Epithelial cell of prostate (primary cell): Measurements from ENCODE around the gene INTS3.
A peak's percentile ranks its signal among the peaks of the same experiment; 100 is the strongest.

ENCODE experiments used
- DNase-seq: peaks from one replicate; pipeline ENCODE4 v3.0.0-alpha.2; 2011; ENCODE audit warnings: low read depth, low spot score
- H3K27ac ChIP-seq: fragments of 450-650 bp; 2 replicates; pipeline ENCODE4 v1.5.1; 2017; ENCODE audit warnings: mild to moderate bottlenecking

The INTS3 gene, protein sequence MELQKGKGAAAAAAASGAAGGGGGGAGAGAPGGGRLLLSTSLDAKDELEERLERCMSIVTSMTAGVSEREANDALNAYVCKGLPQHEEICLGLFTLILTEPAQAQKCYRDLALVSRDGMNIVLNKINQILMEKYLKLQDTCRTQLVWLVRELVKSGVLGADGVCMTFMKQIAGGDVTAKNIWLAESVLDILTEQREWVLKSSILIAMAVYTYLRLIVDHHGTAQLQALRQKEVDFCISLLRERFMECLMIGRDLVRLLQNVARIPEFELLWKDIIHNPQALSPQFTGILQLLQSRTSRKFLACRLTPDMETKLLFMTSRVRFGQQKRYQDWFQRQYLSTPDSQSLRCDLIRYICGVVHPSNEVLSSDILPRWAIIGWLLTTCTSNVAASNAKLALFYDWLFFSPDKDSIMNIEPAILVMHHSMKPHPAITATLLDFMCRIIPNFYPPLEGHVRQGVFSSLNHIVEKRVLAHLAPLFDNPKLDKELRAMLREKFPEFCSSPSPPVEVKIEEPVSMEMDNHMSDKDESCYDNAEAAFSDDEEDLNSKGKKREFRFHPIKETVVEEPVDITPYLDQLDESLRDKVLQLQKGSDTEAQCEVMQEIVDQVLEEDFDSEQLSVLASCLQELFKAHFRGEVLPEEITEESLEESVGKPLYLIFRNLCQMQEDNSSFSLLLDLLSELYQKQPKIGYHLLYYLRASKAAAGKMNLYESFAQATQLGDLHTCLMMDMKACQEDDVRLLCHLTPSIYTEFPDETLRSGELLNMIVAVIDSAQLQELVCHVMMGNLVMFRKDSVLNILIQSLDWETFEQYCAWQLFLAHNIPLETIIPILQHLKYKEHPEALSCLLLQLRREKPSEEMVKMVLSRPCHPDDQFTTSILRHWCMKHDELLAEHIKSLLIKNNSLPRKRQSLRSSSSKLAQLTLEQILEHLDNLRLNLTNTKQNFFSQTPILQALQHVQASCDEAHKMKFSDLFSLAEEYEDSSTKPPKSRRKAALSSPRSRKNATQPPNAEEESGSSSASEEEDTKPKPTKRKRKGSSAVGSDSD

DNA sequence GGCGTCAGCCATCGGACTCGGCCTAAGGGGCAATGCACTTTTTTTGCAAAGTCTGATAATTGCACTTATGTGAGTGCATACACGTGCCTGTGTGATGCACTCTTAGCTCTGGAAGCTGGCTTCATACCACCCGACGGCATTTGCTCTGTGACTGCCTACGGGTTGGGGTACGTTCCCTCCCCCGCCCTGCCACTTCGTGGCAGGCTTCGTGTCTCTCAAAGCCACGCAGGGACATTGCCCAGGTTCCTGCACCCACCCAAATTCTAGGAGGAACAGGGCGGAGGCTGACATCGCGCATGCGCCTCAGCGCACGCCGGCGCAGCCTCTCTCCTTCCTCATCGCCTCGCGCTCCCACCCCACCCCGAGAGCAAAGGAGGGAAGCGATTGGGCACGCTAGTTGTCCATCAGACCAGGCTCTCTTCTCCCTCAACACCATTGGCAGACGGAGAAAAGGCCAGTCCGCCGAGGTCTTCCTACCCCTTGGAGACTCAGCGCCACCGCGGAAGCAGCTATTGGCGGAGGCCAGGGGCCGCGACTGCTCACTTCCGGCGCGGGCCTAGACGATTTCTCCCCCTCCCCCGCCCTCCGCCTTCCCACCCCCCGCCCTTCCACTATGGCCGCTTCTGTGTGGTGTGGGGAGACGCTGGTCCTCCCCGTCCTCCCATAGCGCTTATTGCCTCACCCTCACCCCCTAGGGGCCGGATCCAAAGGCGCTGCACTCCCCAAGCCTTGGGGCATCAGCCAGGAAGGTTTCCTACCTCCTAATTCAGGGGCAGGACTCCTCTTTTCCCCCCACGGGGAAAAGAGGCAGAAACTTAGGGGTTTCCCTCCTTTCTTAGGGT lies at the start of gene INTS3:
Gene INTS3, plus strand, starts transcription at position 588 of the 842 bp plus-strand sequence. CDS start 585 bp downstream, outside the sequence.
- peak within 1 kb of the TSS; percentile 79 for H3K27ac ChIP-seq
- DNase-seq: peak; percentile 100

DNA sequence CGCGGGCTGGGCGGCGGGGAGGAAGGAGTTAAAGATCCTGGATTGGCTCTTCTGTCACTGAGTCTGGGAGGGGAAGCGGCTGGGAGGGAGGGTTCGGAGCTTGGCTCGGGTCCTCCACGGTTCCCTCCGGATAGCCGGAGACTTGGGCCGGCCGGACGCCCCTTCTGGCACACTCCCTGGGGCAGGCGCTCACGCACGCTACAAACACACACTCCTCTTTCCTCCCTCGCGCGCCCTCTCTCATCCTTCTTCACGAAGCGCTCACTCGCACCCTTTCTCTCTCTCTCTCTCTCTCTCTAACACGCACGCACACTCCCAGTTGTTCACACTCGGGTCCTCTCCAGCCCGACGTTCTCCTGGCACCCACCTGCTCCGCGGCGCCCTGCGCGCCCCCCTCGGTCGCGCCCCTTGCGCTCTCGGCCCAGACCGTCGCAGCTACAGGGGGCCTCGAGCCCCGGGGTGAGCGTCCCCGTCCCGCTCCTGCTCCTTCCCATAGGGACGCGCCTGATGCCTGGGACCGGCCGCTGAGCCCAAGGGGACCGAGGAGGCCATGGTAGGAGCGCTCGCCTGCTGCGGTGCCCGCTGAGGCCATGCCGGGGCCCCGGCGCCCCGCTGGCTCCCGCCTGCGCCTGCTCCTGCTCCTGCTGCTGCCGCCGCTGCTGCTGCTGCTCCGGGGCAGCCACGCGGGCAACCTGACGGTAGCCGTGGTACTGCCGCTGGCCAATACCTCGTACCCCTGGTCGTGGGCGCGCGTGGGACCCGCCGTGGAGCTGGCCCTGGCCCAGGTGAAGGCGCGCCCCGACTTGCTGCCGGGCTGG lies 49.1 kb upstream of the INTS3 start, which contains the start of gene NPR1:
Gene NPR1, plus strand, starts transcription at position 170 of the 818 bp plus-strand sequence. Its CDS starts 421 bp downstream, at position 591.
- no peak within 1 kb of the TSS for H3K27ac ChIP-seq
- DNase-seq: no peak

DNA sequence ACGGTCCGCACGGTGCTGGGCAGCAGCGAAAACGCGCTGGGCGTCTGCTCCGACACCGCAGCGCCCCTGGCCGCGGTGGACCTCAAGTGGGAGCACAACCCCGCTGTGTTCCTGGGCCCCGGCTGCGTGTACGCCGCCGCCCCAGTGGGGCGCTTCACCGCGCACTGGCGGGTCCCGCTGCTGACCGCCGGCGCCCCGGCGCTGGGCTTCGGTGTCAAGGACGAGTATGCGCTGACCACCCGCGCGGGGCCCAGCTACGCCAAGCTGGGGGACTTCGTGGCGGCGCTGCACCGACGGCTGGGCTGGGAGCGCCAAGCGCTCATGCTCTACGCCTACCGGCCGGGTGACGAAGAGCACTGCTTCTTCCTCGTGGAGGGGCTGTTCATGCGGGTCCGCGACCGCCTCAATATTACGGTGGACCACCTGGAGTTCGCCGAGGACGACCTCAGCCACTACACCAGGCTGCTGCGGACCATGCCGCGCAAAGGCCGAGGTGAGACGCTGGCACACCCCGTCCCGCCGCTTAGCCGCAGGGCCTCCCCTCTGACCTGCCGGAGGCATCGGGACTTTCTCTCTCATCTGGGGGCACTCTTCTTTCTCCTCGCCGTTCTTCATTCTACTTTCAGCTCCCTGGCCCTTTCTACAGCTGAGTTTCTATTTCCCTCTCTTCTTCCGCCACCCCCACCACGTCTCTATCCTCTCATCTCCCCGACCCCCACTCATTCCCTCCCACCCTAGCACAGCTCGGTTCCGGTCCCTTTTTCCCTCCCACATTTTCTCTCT lies 48.3 kb upstream of the INTS3 start:
- H3K27ac ChIP-seq: no peak overlapping the region

DNA sequence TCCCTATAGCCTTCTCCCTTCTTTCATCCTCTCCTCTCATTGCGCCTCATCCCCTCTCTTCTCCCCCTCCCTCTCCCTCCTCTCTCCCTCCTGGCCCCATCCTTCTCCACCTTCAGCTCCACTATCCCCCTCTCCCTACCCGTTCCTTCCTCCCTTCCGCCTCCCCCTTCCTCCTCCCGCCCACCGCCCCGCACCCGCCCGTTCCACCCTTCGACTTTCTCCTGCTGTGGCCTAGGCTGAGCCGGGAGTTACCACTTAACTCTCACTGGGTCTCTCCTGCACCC lies 47.8 kb upstream of the INTS3 start:
- no peak for DNase-seq

More for the DNA sequence above, 48.3 kb upstream of the INTS3 start:
- DNase-seq: no peak

DNA sequence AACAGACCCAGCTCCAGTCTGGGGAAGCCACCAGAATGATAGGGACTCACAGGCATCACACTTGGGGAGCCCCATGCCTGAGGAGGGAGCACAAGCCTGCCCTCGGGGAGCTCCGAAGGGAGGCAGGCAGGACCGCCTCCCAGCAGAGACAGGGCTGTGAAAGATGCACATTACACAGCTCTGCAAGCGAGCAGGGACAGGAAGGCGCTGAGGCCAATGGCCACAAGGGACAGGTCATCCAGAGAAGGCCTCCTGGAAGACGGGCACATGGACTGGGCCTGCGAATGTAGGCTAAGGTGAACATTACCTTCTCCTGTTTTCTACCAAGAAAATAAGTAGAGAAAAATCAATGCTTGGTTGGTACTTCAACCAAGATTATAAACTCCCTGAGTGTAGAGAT lies 45.1 kb upstream of the INTS3 start:
- no peak overlapping the region for H3K27ac ChIP-seq
- no peak for DNase-seq

More for the DNA sequence above, 47.8 kb upstream of the INTS3 start:
- no peak overlapping the region for H3K27ac ChIP-seq

DNA sequence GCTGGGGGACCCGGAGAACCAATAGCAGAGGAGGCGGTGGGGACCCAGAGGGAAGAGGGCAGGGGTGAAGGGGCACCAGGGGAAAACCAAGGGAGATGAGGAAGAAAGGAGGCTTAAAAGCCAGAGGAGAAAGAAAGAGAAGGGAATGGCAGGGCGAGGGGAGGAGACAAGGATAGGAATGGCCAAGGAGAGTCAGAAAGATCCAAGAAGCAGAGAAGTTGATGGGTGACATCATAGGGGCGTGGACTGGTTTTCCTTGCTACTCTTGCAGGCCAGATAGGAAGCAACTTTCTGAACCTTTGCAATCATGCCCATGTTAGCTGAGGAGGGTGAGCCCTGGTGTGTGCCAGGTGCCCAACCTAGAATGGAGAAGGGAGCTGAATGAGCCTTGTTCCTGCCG lies 44.0 kb upstream of the INTS3 start:
- H3K27ac ChIP-seq: no peak overlapping the region
- no peak for DNase-seq

DNA sequence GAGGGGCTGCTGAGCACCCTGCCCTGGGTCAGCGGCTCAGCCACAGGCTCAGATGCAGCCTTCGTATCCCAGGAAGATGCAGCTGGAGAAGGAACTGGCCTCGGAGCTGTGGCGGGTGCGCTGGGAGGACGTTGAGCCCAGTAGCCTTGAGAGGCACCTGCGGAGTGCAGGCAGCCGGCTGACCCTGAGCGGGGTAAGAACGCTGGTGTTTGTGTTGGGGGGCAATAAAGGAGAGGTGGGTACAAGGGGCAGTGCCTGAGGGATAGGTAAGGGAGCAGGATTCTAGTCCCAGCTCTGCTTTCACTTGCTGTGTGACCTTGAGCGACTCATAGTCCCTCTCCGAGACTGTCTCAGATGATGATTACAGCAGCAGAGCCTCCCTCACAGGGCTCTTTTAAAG lies 43.0 kb upstream of the INTS3 start:
- H3K27ac ChIP-seq: no peak overlapping the region
- DNase-seq: no peak

DNA sequence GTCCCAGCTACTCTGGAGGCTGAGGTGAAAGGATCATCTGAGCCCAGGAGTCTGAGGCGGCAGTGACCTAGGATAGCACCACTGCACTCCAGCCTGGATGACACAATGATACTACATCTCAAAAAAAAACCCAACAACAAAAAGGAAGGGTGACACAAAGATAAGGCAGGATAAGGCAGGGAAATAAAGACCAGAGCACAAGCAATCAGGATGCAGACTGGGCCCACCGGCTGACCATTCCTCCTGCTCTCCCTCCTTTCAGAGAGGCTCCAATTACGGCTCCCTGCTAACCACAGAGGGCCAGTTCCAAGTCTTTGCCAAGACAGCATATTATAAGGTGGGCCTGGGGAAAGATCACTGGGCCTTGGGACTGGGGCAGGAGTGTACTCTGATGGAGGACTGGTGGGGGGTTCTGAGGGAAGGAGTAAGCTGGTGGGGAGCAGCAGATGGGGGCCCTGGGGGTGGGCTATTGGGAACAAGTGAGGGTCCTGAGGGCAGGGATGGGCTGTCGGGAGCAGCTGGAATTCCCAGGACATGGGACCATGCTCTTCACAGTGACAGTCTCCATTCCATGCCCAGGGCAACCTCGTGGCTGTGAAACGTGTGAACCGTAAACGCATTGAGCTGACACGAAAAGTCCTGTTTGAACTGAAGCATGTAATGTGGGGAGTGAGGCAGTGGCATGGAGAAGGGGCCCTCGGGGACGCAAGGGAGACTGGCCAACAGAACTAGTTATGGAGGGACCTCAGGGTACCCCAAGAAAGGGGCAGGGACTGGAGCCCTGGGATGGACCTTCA lies 42.1 kb upstream of the INTS3 start:
- no peak for DNase-seq
- no peak overlapping the region for H3K27ac ChIP-seq

DNA sequence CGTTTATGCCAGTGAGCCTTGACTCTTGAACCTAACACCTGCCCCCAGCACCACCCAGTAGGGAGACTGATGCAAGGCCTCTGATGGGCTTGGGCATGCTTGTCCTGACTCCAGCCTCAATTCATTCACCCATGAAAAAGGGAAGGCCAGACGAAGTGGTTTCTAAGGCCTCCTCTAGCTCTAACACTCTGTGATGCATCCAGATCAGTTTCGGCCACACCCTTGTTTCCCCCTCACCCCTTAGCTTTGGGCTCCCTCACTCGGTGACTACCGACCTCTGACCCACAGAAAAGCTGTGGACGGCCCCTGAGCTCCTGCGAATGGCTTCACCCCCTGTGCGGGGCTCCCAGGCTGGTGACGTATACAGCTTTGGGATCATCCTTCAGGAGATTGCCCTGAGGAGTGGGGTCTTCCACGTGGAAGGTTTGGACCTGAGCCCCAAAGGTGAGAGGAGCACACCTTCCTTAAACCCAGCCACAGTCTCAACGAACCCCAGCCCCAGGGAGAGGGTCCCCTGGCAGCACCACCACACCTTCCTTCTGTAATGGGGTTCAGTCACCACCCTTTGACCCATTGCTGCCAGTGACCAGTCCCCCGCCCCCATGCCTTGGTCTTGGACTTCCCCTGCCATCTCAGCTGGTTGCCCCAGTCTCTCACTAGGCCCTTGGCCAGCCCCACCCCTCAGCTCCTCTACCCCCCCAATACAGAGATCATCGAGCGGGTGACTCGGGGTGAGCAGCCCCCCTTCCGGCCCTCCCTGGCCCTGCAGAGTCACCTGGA lies 40.3 kb upstream of the INTS3 start:
- no peak for DNase-seq

DNA sequence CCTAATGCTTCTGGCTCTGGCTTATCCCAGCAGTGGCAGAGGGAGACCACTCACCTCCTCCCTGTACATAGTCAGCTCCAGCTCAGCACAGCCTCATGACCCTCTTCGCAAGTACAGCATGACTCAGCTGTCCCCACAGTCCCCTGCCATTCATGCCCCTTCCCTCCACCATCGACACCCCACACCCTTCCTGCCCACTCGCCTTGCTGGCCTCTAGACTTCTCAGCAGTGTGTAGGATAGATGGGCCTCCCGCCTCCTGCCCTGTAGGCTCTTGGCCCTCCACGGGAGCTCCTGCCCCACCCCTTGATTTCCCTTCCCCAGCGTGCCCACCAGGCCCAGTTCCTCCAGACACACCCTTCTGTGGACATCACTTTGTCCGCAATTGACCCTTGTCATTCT lies 39.6 kb upstream of the INTS3 start:
- no peak for DNase-seq
- H3K27ac ChIP-seq: no peak overlapping the region

More for the DNA sequence above, 40.3 kb upstream of the INTS3 start:
- H3K27ac ChIP-seq: no peak overlapping the region

DNA sequence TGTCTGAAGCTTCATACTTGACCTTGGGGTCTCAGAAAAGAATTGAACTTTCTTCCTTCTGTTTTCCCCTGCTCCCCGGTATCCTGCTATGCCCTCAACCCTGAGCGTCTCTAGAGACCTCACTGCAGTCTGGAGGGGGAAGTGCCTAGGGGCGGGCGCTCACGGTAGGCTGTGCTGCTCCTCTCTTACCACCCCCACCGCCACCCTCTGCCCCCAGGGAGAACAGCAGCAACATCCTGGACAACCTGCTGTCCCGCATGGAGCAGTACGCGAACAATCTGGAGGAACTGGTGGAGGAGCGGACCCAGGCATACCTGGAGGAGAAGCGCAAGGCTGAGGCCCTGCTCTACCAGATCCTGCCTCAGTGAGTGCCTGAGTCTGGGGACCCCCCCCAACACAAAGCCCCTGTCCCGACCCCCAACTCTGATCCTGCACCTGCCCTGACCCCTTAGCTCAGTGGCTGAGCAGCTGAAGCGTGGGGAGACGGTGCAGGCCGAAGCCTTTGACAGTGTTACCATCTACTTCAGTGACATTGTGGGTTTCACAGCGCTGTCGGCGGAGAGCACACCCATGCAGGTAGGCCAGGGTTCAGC lies 39.0 kb upstream of the INTS3 start:
- no peak overlapping the region for H3K27ac ChIP-seq
- no peak for DNase-seq

DNA sequence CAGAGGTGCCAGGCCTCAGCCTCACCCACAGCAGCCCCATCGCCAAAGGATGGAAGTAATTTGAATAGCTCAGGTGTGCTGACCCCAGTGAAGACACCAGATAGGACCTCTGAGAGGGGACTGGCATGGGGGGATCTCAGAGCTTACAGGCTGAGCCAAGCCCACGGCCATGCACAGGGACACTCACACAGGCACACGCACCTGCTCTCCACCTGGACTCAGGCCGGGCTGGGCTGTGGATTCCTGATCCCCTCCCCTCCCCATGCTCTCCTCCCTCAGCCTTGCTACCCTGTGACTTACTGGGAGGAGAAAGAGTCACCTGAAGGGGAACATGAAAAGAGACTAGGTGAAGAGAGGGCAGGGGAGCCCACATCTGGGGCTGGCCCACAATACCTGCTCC lies 34.4 kb upstream of the INTS3 start:
- no peak for DNase-seq
- no peak overlapping the region for H3K27ac ChIP-seq

DNA sequence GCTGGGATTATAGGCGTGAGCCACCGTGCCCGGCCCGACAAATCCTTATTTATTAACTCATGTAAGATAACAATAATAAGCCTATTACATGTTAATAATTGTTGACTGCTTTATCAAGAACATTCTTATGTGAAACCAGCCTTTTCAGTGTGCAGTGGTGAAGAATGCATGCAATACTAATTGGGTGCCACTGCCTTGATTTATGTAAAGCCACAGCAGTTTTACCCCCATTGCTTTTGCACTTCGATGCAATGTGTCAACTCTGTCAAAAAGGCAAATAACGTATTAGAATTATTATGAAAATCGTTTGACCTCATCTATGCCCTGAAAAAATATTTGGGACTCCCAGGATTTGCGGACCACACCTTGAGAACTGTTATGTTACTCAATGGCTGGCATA lies 31.1 kb upstream of the INTS3 start:
- no peak for DNase-seq
- no peak overlapping the region for H3K27ac ChIP-seq

DNA sequence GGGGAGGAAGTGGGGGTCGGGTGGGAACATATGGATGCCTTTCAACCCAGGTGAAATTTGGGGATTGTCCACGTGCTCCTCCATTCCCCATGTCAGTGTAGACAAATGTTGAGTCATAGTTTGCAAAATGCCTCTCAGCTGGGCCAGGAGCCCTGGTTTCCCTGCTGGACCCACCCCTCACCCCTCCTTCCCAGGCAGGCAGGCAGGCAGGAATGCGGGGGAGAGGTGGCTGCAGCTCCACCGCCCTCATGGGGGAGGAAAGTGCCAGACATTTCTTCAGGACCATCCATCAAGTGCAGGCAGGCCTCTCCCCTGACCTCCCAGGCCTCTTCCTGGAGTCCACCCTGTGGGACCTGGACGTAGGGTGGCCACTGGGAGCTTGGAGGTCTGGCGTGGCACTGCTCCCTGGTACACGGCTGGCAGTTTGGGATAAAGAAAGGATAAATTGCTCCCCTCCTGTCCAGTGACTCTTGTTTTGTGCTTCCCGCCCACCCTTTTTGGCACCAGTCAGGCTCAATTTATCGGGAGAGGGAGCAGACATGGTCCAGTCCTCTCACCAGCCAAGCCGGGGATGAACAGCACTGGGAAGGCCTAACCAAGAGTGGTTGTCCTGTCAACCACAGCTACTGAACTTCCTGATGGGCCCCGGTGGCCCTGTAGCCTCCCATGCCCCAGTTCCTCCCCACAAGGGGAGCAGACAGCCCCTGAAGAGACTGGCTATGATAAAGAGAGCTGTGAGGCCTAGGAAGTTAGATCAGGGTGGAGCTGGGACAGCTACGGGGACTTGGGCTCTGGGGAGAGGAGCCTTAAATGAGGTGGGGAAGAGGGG lies 30.4 kb upstream of the INTS3 start:
- H3K27ac ChIP-seq: no peak overlapping the region
- DNase-seq: no peak

DNA sequence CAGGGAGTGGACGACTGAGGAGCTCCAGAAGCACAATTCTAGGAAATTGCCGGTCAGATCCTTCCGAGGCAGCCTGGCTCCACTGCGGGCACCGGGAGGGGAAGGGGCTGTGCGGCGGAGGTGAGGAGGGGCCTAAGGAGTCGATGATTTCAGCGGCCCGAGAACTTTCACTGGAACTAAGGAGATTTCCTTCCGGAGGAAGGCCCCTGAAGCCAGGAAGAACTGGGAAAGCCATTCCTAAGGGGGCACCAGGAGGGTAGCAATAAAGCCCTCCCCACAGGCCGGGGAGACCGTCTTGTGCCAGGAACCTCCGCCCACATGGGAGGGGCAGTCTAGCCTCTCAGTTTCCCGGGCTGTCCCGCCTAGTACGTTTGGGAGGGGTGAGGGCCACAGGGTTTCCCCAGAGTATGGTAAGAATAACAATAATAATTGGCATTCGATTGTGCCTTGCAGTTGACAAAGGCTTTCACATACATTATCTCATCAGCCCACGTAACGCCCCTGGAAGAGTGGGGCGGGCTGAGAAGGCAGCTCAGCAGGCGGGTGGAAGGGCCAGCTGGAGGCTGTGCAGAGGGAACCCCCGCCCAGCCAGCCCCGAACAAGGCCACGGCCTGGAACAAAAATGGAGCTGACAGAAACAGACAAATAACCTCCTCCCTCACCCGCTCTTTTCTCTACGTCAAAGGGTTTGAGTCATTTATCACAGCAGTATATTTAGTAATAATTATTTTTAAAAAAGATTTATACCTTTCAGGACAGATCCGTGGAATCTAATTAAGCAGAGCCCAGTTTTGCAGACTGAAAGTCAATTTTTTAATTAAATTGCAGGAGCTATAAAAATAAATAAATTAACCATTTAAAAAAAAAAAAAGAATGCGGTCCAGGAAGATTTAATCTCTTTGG lies 29.6 kb upstream of the INTS3 start:
- H3K27ac ChIP-seq: no peak overlapping the region
- DNase-seq: no peak
